Effector memory CD8-positive, alpha-beta T cell (primary cell): Measurements from ENCODE around the gene PAPSS2.

Experiments used
- ATAC-seq: fragments of 150-1000 bp; cut with Tn5 transposase; replicated peaks from 2 replicates; pipeline ENCODE4 v1.10.0; 2021; ENCODE audit warnings: mild to moderate bottlenecking, moderate library complexity
- DNase-seq, 3 experiments: peaks; one replicate each; pipeline ENCODE4 v3.0.0; 2021
- H3K27ac Mint-ChIP-seq, 2 donors: one replicate each; pipeline ENCODE4 v1.8.0; 2022; ENCODE audit warnings: mild to moderate bottlenecking in 2 of 2, mixed read lengths in 2 of 2, moderate library complexity in 2 of 2
- H3K27me3 Mint-ChIP-seq, 2 donors: one replicate each; pipeline ENCODE4 v1.8.0; 2022; ENCODE audit warnings: mixed read lengths in 2 of 2
- H3K36me3 Mint-ChIP-seq: one replicate; pipeline ENCODE4 v1.8.0; 2022; ENCODE audit warnings: mild to moderate bottlenecking, moderate library complexity, mixed read lengths; ENCODE audit not compliant: insufficient read depth
- H3K4me1 Mint-ChIP-seq, 2 donors: one replicate each; pipeline ENCODE4 v1.8.0; 2022; ENCODE audit warnings: low read depth in 2 of 2, mixed read lengths in 2 of 2
- H3K4me3 Mint-ChIP-seq, 2 donors: one replicate each; pipeline ENCODE4 v1.8.0; 2022; ENCODE audit warnings: mild to moderate bottlenecking in 2 of 2, mixed read lengths in 2 of 2, moderate library complexity in 2 of 2
- H3K9me3 Mint-ChIP-seq, 2 donors: one replicate each; pipeline ENCODE4 v1.8.0; 2022; ENCODE audit warnings: mixed read lengths in 2 of 2

The PAPSS2 gene

GRCh38 chr10:87786421-87786820 is 126.7 kb downstream of the PAPSS2 start:
- Mint-ChIP-seq H3K4me1 (peaks cover 5 to 24% of the 10 kb centered on the region in 2 donors), H3K4me3 (no peak overlapping the region), H3K36me3 (peaks cover 57% of the 10 kb centered on the region), H3K9me3 (no peaks in the 10 kb centered on the region), H3K27me3 (no peaks in the 10 kb centered on the region), H3K27ac (no peak overlapping the region)
- DNase-seq (no peak), ATAC-seq (no peak)

GRCh38 chr10:87790185-87790584 is 130.5 kb downstream of the PAPSS2 start:
- no peaks in the 10 kb centered on the region for H3K27me3 Mint-ChIP-seq
- DNase-seq: no peak
- peaks cover 34% of the 10 kb centered on the region for H3K36me3 Mint-ChIP-seq
- H3K27ac Mint-ChIP-seq: no peak overlapping the region
- H3K4me1 Mint-ChIP-seq: peaks cover 6 to 33% of the 10 kb centered on the region in 2 donors
- H3K9me3 Mint-ChIP-seq: no peaks in the 10 kb centered on the region
- H3K4me3 Mint-ChIP-seq: no peak overlapping the region
- ATAC-seq: no peak

- H3K36me3 Mint-ChIP-seq: peaks cover 20% of the 10 kb centered on the region
Measured at GRCh38 chr10:87794285-87794684, 134.6 kb downstream of the PAPSS2 start.

More at GRCh38 chr10:87794285-87794684, 134.6 kb downstream of the PAPSS2 start:
- Mint-ChIP-seq H3K27me3 (no peaks in the 10 kb centered on the region), H3K4me3 (no peak overlapping the region), H3K4me1 (peaks cover 16 to 58% of the 10 kb centered on the region in 2 donors), H3K9me3 (no peaks in the 10 kb centered on the region), H3K27ac (peak overlapping the region; percentile 57 to 83)
- ATAC-seq: no peak
- DNase-seq: no peak
